H9 (cell line): ENCODE data around the gene FXYD1. TPM values are rescaled to one million over a fixed set of nuclear protein-coding genes. Genes with fewer than 3 reads are reported as not detected.
A peak's percentile ranks its signal among the peaks of the same experiment; 100 is the strongest.

Experiments
- DNase-seq: peaks from one replicate; pipeline ENCODE4 v3.0.0-alpha.2; 2017
- H2AFZ ChIP-seq: one replicate; pipeline ENCODE4 v1.6.1; 2013; ENCODE audit warnings: mild to moderate bottlenecking, low read length, control low read depth, moderate library complexity
- H2AK5ac ChIP-seq: 2 replicates; pipeline ENCODE4 v1.6.1; 2013; ENCODE audit warnings: low read length, control low read depth, mixed read lengths; ENCODE audit not compliant: insufficient read length
- H2BK120ac ChIP-seq: one replicate; pipeline ENCODE4 v1.6.1; 2013; ENCODE audit warnings: low read depth, mild to moderate bottlenecking, low read length, control low read depth, inconsistent platforms; ENCODE audit not compliant: poor library complexity, severe bottlenecking
- H2BK12ac ChIP-seq: 2 replicates; pipeline ENCODE4 v1.6.1; 2013; ENCODE audit warnings: low read length, control low read depth, mixed read lengths, low read depth; ENCODE audit not compliant: insufficient read length
- H2BK15ac ChIP-seq: 2 replicates; pipeline ENCODE4 v1.6.1; 2013; ENCODE audit warnings: low read depth, low read length, control low read depth
- H2BK20ac ChIP-seq: one replicate; pipeline ENCODE4 v1.6.1; 2013; ENCODE audit warnings: low read depth, mild to moderate bottlenecking, low read length, control low read depth, inconsistent platforms; ENCODE audit not compliant: poor library complexity, severe bottlenecking
- H2BK5ac ChIP-seq: 2 replicates; pipeline ENCODE4 v1.6.1; 2013; ENCODE audit warnings: low read length, control low read depth, mixed read lengths; ENCODE audit not compliant: insufficient read length
- H3K14ac ChIP-seq: 2 replicates; pipeline ENCODE4 v1.6.1; 2013; ENCODE audit warnings: low read length, control low read depth; ENCODE audit not compliant: insufficient read depth
- H3K18ac ChIP-seq: 2 replicates; pipeline ENCODE4 v1.6.1; 2013; ENCODE audit warnings: low read depth, mild to moderate bottlenecking, mixed read lengths, low read length, control low read depth; ENCODE audit not compliant: insufficient read length
- H3K23ac ChIP-seq: 2 replicates; pipeline ENCODE4 v1.6.1; 2013; ENCODE audit warnings: low read length, control low read depth, mixed read lengths, low read depth; ENCODE audit not compliant: insufficient read length
- H3K23me2 ChIP-seq: 2 replicates; pipeline ENCODE4 v1.6.1; 2013; ENCODE audit warnings: low read depth, mild to moderate bottlenecking, mixed read lengths, low read length, control low read depth; ENCODE audit not compliant: insufficient read length, poor library complexity, severe bottlenecking
- H3K27ac ChIP-seq: 2 replicates; pipeline ENCODE4 v1.5.1; 2013; ENCODE audit warnings: low read length, control low read depth, mixed read lengths, low read depth; ENCODE audit not compliant: insufficient read length
- H3K27me3 ChIP-seq: 2 replicates; pipeline ENCODE4 v1.6.1; 2013; ENCODE audit warnings: low read length, control low read depth, inconsistent platforms; ENCODE audit not compliant: insufficient read depth
- H3K4ac ChIP-seq: 2 replicates; pipeline ENCODE4 v1.6.1; 2013; ENCODE audit warnings: low read depth, mild to moderate bottlenecking, control low read depth, inconsistent platforms, low read length, moderate library complexity
- H3K4me1 ChIP-seq: 2 replicates; pipeline ENCODE4 v1.6.1; 2013; ENCODE audit warnings: low read length, control low read depth, inconsistent platforms; ENCODE audit not compliant: insufficient read depth
- H3K4me2 ChIP-seq: 2 replicates; pipeline ENCODE4 v1.6.1; 2013; ENCODE audit warnings: low read length, control low read depth, mixed read lengths; ENCODE audit not compliant: insufficient read length, insufficient read depth
- H3K56ac ChIP-seq: 2 replicates; pipeline ENCODE4 v1.6.1; 2013; ENCODE audit warnings: low read depth, mild to moderate bottlenecking, mixed read lengths, low read length, control low read depth; ENCODE audit not compliant: insufficient read length
- H3K79me1 ChIP-seq: 2 replicates; pipeline ENCODE4 v1.6.1; 2013; ENCODE audit warnings: low read depth, mild to moderate bottlenecking, moderate library complexity, low read length, control low read depth, inconsistent platforms; ENCODE audit not compliant: insufficient read depth, poor library complexity, severe bottlenecking
- H3K79me2 ChIP-seq: 2 replicates; pipeline ENCODE4 v1.6.1; 2013; ENCODE audit warnings: low read length, control low read depth, inconsistent platforms; ENCODE audit not compliant: insufficient read depth
- H3K9ac ChIP-seq: 2 replicates; pipeline ENCODE4 v1.6.1; 2013; ENCODE audit warnings: low read length, control low read depth, mixed read lengths; ENCODE audit not compliant: insufficient read length; ENCODE audit errors: extremely low read depth
- H3K9me3 ChIP-seq: one replicate; pipeline ENCODE4 v1.6.1; 2013; ENCODE audit warnings: low read depth, low read length, inconsistent platforms; ENCODE audit not compliant: control insufficient read depth
- H3T11ph ChIP-seq: one replicate; pipeline ENCODE4 v1.6.1; 2013; ENCODE audit warnings: mild to moderate bottlenecking, low read length, control low read depth, inconsistent platforms
- H4K20me1 ChIP-seq: one replicate; pipeline ENCODE4 v1.6.1; 2013; ENCODE audit not compliant: control insufficient read depth, insufficient read length, insufficient read depth
- H4K5ac ChIP-seq: 2 replicates; pipeline ENCODE4 v1.6.1; 2013; ENCODE audit warnings: low read depth, mild to moderate bottlenecking, mixed read lengths, low read length, control low read depth; ENCODE audit not compliant: insufficient read length
- H4K8ac ChIP-seq: replicated peaks from 2 replicates; pipeline ENCODE4 v1.6.1; 2013; ENCODE audit warnings: low read length, control low read depth, mixed read lengths, low read depth; ENCODE audit not compliant: insufficient read length
- H4K91ac ChIP-seq: 2 replicates; pipeline ENCODE4 v1.6.1; 2013; ENCODE audit warnings: low read depth, mild to moderate bottlenecking, moderate library complexity, mixed read lengths, low read length, control low read depth; ENCODE audit not compliant: insufficient read length
- H3K27ac Mint-ChIP-seq, 3 experiments: 2 replicates in 2 of 3; 3 replicates in 1 of 3; pipeline ENCODE4 v1.8.0; 2020 to 2021; ENCODE audit warnings: mixed read lengths in 3 of 3, mild to moderate bottlenecking in 1 of 3, moderate library complexity in 1 of 3
- H3K27me3 Mint-ChIP-seq: 2 replicates; pipeline ENCODE4 v1.8.0; 2021; ENCODE audit warnings: low read depth, mild to moderate bottlenecking, moderate library complexity, mixed read lengths
- H3K36me3 Mint-ChIP-seq, 3 experiments: 2 replicates in 2 of 3; 3 replicates in 1 of 3; pipeline ENCODE4 v1.8.0; 2020 to 2021; ENCODE audit warnings: low read depth in 3 of 3, mixed read lengths in 3 of 3; ENCODE audit not compliant: insufficient read depth in 1 of 3
- H3K4me1 Mint-ChIP-seq, 2 experiments: 2 replicates each; pipeline ENCODE4 v1.8.0; 2020; ENCODE audit warnings: mixed read lengths in 2 of 2
- H3K4me3 Mint-ChIP-seq, 2 experiments: 2 replicates in 1 of 2; 3 replicates in 1 of 2; pipeline ENCODE4 v1.8.0; 2020 to 2021; ENCODE audit warnings: mild to moderate bottlenecking in 2 of 2, mixed read lengths in 2 of 2, moderate library complexity in 1 of 2
- H3K9me3 Mint-ChIP-seq, 2 experiments: 2 replicates in 1 of 2; 3 replicates in 1 of 2; pipeline ENCODE4 v1.8.0; 2020; ENCODE audit warnings: mild to moderate bottlenecking in 2 of 2, mixed read lengths in 2 of 2, moderate library complexity in 1 of 2
- WGBS: extraction: QIAGEN DNeasy Blood & Tissue Kit; methylation state at CpG from one replicate; pipeline ENCODE4 v1.1.7; 2013; ENCODE audit warnings: missing lambda C conversion rate, low lambda C conversion rate, mixed read lengths; ENCODE audit not compliant: insufficient read length; ENCODE audit errors: extremely low coverage; 5-methylcytosine and 5-hydroxymethylcytosine counted together
- total RNA-seq: library from RNA; stranded (reverse); gene quantifications from 2 replicates; pipeline ENCODE4 v1.2.1, GENCODE V29; 2021
- TF ChIP-seq, protein P1 (sequence below): fragments of 200-600 bp; sonication (generic); conservative IDR thresholded peaks from 3 replicates; pipeline ENCODE4 v1.8.0; 2021; ENCODE audit warnings: antibody characterized with exemption, mild to moderate bottlenecking

Gene FXYD1
- total RNA-seq, 1 experiment from 2014 or later, result 7.7 TPM

DNA sequence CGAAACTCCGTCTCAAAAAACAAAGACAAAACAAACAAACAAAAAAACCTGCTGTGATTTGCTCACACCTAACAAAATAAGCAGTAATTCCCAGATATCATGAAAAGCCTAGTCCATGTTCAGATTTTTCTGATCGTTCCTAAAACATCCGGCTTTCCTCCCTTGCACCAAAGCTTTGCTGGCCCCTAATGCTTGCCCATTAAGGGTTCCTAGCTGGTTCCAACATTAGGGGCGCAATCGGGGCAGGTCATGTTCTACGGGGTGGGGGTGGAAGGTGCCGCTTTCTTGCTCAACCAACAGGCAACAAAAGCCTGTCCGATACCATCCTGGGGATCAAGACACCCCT lies 48.5 kb upstream of the FXYD1 start:
- Histone ChIP-seq H4K5ac (no peak overlapping the region), H2AK5ac (no peak overlapping the region), H4K91ac (no peak overlapping the region), H3K4me2 (peak overlapping the region; percentile 1), H2BK15ac (no peak overlapping the region), H4K8ac (no peak overlapping the region), H3K9me3 (no peaks in the 10 kb centered on the region), H2AFZ (no peak overlapping the region), H3K4me1 (no peaks in the 10 kb centered on the region; the same call in 1 of the 2 replicates), H3K27ac (no peak overlapping the region), H2BK20ac (no peak overlapping the region), H3K56ac (no peak overlapping the region), H3K23me2 (no peaks in the 10 kb centered on the region), H2BK5ac (no peak overlapping the region), H3T11ph (no peak overlapping the region), H3K4ac (no peak overlapping the region), H3K18ac (peak overlapping the region; percentile 9), H3K79me2 (no peaks in the 10 kb centered on the region), H3K79me1 (no peaks in the 10 kb centered on the region), H3K9ac (no peak overlapping the region), H3K27me3 (no peaks in the 10 kb centered on the region), H4K20me1 (no peaks in the 10 kb centered on the region), H2BK12ac (no peak overlapping the region), H3K14ac (0 out of 2 replicates have a peak overlapping the region, but pooled peaks have one; percentile 3), H3K23ac (no peak overlapping the region), H2BK120ac (no peak overlapping the region)
- Mint-ChIP-seq H3K27ac (no peak overlapping the region; a peak in 1 of 7 replicates), H3K9me3 (no peaks in the 10 kb centered on the region), H3K4me1 (peaks cover 9 to 13% of the 10 kb centered on the region in 2 experiments), H3K4me3 (no peak overlapping the region), H3K27me3 (no peaks in the 10 kb centered on the region; the same call in none of the 2 replicates), H3K36me3 (no peaks in the 10 kb centered on the region)
- WGBS, result no CpG with 5 or more reads among the region's 9 CpGs
- DNase-seq, result no peak
- TF ChIP-seq, protein P1, sequence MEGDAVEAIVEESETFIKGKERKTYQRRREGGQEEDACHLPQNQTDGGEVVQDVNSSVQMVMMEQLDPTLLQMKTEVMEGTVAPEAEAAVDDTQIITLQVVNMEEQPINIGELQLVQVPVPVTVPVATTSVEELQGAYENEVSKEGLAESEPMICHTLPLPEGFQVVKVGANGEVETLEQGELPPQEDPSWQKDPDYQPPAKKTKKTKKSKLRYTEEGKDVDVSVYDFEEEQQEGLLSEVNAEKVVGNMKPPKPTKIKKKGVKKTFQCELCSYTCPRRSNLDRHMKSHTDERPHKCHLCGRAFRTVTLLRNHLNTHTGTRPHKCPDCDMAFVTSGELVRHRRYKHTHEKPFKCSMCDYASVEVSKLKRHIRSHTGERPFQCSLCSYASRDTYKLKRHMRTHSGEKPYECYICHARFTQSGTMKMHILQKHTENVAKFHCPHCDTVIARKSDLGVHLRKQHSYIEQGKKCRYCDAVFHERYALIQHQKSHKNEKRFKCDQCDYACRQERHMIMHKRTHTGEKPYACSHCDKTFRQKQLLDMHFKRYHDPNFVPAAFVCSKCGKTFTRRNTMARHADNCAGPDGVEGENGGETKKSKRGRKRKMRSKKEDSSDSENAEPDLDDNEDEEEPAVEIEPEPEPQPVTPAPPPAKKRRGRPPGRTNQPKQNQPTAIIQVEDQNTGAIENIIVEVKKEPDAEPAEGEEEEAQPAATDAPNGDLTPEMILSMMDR, result no peak
